Mucosa of descending colon (tissue), 3 donors: ENCODE measurements around the gene RAPH1. TPM values are rescaled to one million over a fixed set of nuclear protein-coding genes. Genes with fewer than 3 reads are reported as not detected.

Experiments used
- ATAC-seq: fragments of 200-7000 bp; cut with Tn5 transposase; one replicate; pipeline ENCODE4 v1.9.1; 2020; ENCODE audit warnings: mild to moderate bottlenecking, moderate library complexity
- DNase-seq, 3 donors: peaks; one replicate each; pipeline ENCODE4 v3.0.0-alpha.2; 2020
- H3K36me3 ChIP-seq: fragments of 200-600 bp; one replicate; pipeline ENCODE4 v1.8.0; 2021; ENCODE audit warnings: low read depth, mild to moderate bottlenecking
- H3K4me1 ChIP-seq: fragments of 200-600 bp; one replicate; pipeline ENCODE4 v1.8.0; 2021; ENCODE audit warnings: low read depth, mild to moderate bottlenecking
- H3K4me3 ChIP-seq: fragments of 200-600 bp; one replicate; pipeline ENCODE4 v1.8.0; 2021; ENCODE audit warnings: mild to moderate bottlenecking
- H3K9me3 ChIP-seq: fragments of 200-600 bp; one replicate; pipeline ENCODE4 v1.8.0; 2021; ENCODE audit warnings: mild to moderate bottlenecking
- CTCF ChIP-seq: fragments of 200-600 bp; IDR thresholded peaks from one replicate; pipeline ENCODE4 v1.8.0; 2022; ENCODE audit warnings: antibody characterized with exemption, mild to moderate bottlenecking
- intact Hi-C, 2 donors: fragments of 100-400 bp; cut with DNase I in 1 of 2; cut with micrococcal nuclease in 1 of 2; formaldehyde crosslinking; loops; one replicate each; pipeline versions ENCODE4 v1.11.0 to v1.11.1; 2022; cut with DNase I, micrococcal nuclease
- total RNA-seq, 3 donors: library from RNA; stranded (reverse); fragmentation: NEBNext Ultra II Directional in 2 of 3; extraction: Animal tissue kit (Norgen Biotek cat#: 25700) in 2 of 3; gene quantifications; one replicate each; pipeline versions ENCODE4 v1.2.1 to v1.2.4, GENCODE V29; 2021 to 2023
- donor health status: DM: no; HTN: no; CAD: no; lungs with moderate emphysema.
- donor health status: DM: no; HTN: no; CAD: no.
- donor health status: DM: no; HTN: yes; CAD: no.

Gene RAPH1
- total RNA-seq, 3 donors from 2014 or later = 48.4 to 60.2 (median 50.4) TPM

GRCh38 chr2:203580844-203581243 lies 45.7 kb upstream of the RAPH1 start:
- DNase-seq = no peak
- H3K4me1 ChIP-seq = peaks cover 57% of the 10 kb centered on the region
- H3K9me3 ChIP-seq = no peaks in the 10 kb centered on the region
- no peak overlapping the region for H3K4me3 ChIP-seq
- no peak for TF ChIP-seq CTCF
- intact Hi-C loops = no loop called here
- no peak for ATAC-seq
- H3K36me3 ChIP-seq = no peaks in the 10 kb centered on the region

GRCh38 chr2:203579730-203580129 lies 44.6 kb upstream of the RAPH1 start:
- peaks cover 50% of the 10 kb centered on the region for H3K4me1 ChIP-seq
- DNase-seq (peak in 1 of 3 donors; percentile 23), ATAC-seq (no peak)
- H3K36me3 ChIP-seq = no peaks in the 10 kb centered on the region
- H3K9me3 ChIP-seq = no peaks in the 10 kb centered on the region
- TF ChIP-seq CTCF = no peak
- intact Hi-C loops = no loop called here
- H3K4me3 ChIP-seq = no peak overlapping the region

- TF ChIP-seq CTCF = no peak
- DNase-seq (peak in 2 of 3 donors; percentile 61 to 86), ATAC-seq (peak; percentile 94)
- Histone ChIP-seq H3K4me1 (peaks cover 45% of the 10 kb centered on the region), H3K9me3 (no peaks in the 10 kb centered on the region), H3K36me3 (no peaks in the 10 kb centered on the region), H3K4me3 (no peak overlapping the region)
- intact Hi-C loops = no loop called here
Measured at GRCh38 chr2:203578759-203579643, 43.9 kb upstream of the RAPH1 start.

- no peak for ATAC-seq
- Histone ChIP-seq H3K9me3 (no peaks in the 10 kb centered on the region), H3K36me3 (no peaks in the 10 kb centered on the region), H3K4me1 (peaks cover 23% of the 10 kb centered on the region), H3K4me3 (no peak overlapping the region)
- TF ChIP-seq CTCF = no peak
- intact Hi-C loops = no loop called here
- DNase-seq = no peak
Measured at GRCh38 chr2:203574824-203575223, 39.7 kb upstream of the RAPH1 start.

GRCh38 chr2:203572316-203572715 lies 37.2 kb upstream of the RAPH1 start:
- DNase-seq (peak in 1 of 3 donors; percentile 33), ATAC-seq (peak; percentile 73)
- Histone ChIP-seq H3K4me3 (no peak overlapping the region), H3K9me3 (no peaks in the 10 kb centered on the region), H3K4me1 (peaks cover 5% of the 10 kb centered on the region), H3K36me3 (no peaks in the 10 kb centered on the region)
- TF ChIP-seq CTCF = no peak
- intact Hi-C loops = no loop called here
